Measurements from ENCODE around the gene SFMBT1. TPM values are rescaled to one million over a fixed set of nuclear protein-coding genes. Genes with fewer than 3 reads are reported as not detected.
A peak's percentile ranks its signal among the peaks of the same experiment; 100 is the strongest.

The SFMBT1 gene
- total RNA-seq, 1 experiment from 2014 or later: 11.8 TPM

DNA sequence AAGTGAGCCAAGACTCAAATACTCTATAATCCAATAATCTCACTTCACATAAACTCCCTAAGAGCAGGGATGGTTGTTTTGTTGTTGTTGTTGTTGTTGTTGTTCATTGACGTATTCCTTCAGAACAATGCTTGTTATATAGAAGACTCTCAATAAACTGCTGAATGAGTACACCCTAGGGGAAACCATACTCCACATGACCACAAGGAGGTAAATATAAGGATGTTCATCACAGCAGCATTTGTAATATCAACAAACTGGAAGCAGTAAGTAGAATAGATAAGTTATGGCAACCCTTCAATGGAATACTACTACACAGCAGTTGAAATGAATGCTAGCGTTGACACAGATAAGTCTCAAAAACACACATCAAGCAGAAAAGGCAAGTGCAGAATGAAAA is 86.1 kb downstream of the SFMBT1 start:
- Mint-ChIP-seq H3K4me1 (ENCODE audit: insufficient read depth, unreplicated experiment) (no peaks in the 10 kb centered on the region), H3K27ac (ENCODE audit: low read depth, unreplicated experiment) (no peak overlapping the region), H3K36me3 (ENCODE audit: insufficient read depth, unreplicated experiment) (no peaks in the 10 kb centered on the region), H3K9me3 (ENCODE audit: unreplicated experiment) (no peaks in the 10 kb centered on the region), H3K27me3 (ENCODE audit: insufficient read depth, unreplicated experiment) (no peaks in the 10 kb centered on the region), H3K4me3 (ENCODE audit: unreplicated experiment) (no peak overlapping the region)
- DNase-seq (ENCODE audit: unreplicated experiment): no peak
- ChIA-PET CTCF (interaction anchor here (0.6 kb wide), 1 partner anchor 12 kb away, joined by 4 read pairs; no protein-coding TSS in a partner anchor), POLR2A (no interaction called here)
- no TSS peak for BruUV-seq (replicated peaks)
- intact Hi-C loops (cut with micrococcal nuclease): no loop called here
- TF ChIP-seq, protein P1, sequence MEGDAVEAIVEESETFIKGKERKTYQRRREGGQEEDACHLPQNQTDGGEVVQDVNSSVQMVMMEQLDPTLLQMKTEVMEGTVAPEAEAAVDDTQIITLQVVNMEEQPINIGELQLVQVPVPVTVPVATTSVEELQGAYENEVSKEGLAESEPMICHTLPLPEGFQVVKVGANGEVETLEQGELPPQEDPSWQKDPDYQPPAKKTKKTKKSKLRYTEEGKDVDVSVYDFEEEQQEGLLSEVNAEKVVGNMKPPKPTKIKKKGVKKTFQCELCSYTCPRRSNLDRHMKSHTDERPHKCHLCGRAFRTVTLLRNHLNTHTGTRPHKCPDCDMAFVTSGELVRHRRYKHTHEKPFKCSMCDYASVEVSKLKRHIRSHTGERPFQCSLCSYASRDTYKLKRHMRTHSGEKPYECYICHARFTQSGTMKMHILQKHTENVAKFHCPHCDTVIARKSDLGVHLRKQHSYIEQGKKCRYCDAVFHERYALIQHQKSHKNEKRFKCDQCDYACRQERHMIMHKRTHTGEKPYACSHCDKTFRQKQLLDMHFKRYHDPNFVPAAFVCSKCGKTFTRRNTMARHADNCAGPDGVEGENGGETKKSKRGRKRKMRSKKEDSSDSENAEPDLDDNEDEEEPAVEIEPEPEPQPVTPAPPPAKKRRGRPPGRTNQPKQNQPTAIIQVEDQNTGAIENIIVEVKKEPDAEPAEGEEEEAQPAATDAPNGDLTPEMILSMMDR (IDR thresholded peaks at IDR 0.05; ENCODE audit: unreplicated experiment): no peak

DNA sequence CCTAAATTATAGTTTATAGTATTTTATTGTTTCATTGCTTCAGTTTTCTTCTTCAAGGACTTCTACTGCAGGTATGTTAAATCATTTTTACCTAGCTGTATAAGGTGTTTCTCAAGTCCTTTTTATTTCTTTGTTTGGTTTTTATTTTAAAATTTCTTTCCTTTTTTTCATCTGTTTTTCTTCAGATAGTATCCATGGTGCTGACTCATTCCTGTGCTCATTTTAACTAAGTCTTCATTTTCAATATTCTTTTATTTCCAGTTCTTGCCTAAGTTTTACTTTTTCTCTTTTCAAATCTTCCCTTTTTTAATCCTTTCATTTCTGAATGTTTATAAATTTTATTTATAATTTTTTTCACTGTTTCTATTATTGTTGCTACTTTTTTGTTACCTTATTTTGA is 106.3 kb downstream of the SFMBT1 start:
- CTCF ChIA-PET: interaction anchor here (1.3 kb wide), 1 partner anchor 134 kb away, joined by 4 read pairs; no protein-coding TSS in a partner anchor
- Mint-ChIP-seq H3K4me1 (ENCODE audit: insufficient read depth, unreplicated experiment) (no peaks in the 10 kb centered on the region), H3K27me3 (ENCODE audit: insufficient read depth, unreplicated experiment) (no peaks in the 10 kb centered on the region), H3K27ac (ENCODE audit: low read depth, unreplicated experiment) (no peak overlapping the region), H3K4me3 (ENCODE audit: unreplicated experiment) (no peak overlapping the region), H3K36me3 (ENCODE audit: insufficient read depth, unreplicated experiment) (peaks cover 13% of the 10 kb centered on the region), H3K9me3 (ENCODE audit: unreplicated experiment) (no peaks in the 10 kb centered on the region)
- intact Hi-C loops (cut with micrococcal nuclease): no loop called here
- DNase-seq (ENCODE audit: unreplicated experiment): no peak
- POLR2A ChIA-PET: no interaction called here
- TF ChIP-seq, protein P1 (IDR thresholded peaks at IDR 0.05; ENCODE audit: unreplicated experiment): no peak
- no TSS peak for BruUV-seq (replicated peaks)

DNA sequence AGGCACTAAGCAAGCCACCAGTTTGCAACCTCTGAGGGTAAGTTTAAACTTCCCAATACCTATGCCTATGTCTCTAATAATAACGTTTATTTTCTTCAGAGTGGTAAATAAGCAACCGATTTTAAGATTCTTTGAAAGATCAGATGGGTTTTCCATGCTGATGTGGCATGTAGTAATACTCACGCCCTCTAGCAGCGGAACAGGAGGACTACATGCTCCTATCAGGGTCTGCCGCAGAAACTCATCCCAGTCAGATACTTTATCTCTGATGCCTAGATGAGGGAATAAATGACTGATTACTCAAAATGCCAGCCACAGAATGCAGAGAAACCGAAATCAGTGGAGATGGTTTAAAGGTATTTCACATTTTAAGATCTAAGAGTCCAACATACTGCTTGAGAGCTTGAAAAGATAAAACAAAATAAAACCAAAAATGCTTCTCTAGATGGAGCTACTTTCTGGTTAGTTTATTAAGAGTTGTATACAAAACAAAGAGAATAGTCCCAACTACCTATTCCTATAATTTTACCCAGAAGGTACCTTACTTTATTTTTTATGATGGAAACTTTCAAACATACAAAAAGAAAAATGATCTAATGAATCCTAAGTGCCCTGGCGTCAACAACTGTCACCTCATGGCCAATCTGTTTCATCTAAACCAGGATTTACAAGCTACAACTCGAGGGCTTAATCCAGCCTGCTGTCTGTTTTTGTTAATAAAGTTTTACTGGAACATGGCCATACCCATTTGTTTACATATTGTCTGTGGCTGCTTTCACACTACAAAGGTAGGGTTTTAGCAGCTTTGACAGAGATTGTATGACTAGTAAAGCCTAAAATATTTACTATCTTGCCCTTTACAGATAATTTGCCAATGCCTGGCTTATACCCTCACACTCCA is 111.0 kb downstream of the SFMBT1 start:
- Mint-ChIP-seq H3K27me3 (ENCODE audit: insufficient read depth, unreplicated experiment) (no peaks in the 10 kb centered on the region), H3K36me3 (ENCODE audit: insufficient read depth, unreplicated experiment) (peaks cover 5% of the 10 kb centered on the region), H3K4me1 (ENCODE audit: insufficient read depth, unreplicated experiment) (no peaks in the 10 kb centered on the region), H3K4me3 (ENCODE audit: unreplicated experiment) (no peak overlapping the region), H3K9me3 (ENCODE audit: unreplicated experiment) (no peaks in the 10 kb centered on the region), H3K27ac (ENCODE audit: low read depth, unreplicated experiment) (no peak overlapping the region)
- TF ChIP-seq, protein P1 (IDR thresholded peaks at IDR 0.05; ENCODE audit: unreplicated experiment): peak; percentile 53
- peak; percentile 68 for DNase-seq (ENCODE audit: unreplicated experiment)
- intact Hi-C loops (cut with micrococcal nuclease): loop anchor here (1.0 kb wide), 3 partner anchors 109 to 193 kb away; no protein-coding TSS in a partner anchor
- ChIA-PET POLR2A (interaction anchor here (1.2 kb wide), 2 partner anchors 38 to 238 kb away, joined by 3 to 4 read pairs; partner anchors contain the start of gene STIMATE), CTCF (interaction anchor here (0.5 to 2.8 kb wide), 31 partner anchors 11 to 1358 kb away, joined by 3 to 14 read pairs (median 4); no protein-coding TSS in a partner anchor)
- no TSS peak for BruUV-seq (replicated peaks)

DNA sequence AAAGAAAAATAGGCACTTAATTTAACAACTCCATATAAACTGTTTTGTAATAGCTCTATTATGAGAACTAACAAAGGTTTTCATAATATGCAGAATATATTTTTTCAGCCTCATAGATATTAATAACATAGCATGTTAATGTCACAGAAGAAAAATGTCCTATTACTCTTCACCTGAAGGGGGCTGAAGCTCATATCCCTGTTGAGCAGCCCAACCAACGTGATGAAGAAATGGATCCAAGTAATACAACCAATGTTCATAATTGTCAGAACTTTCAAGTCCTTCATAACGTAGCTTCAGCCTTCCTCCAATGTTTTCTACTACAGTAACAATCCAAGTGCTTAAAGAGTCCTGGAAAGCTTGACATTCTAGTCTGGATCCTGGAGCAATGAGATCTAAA is 114.0 kb downstream of the SFMBT1 start:
- TF ChIP-seq, protein P1 (IDR thresholded peaks at IDR 0.05; ENCODE audit: unreplicated experiment): no peak
- H3K27ac Mint-ChIP-seq (ENCODE audit: low read depth, unreplicated experiment): no peak overlapping the region
- no peak for DNase-seq (ENCODE audit: unreplicated experiment)
- H3K4me3 Mint-ChIP-seq (ENCODE audit: unreplicated experiment): no peak overlapping the region
- peaks cover 4% of the 10 kb centered on the region for H3K36me3 Mint-ChIP-seq (ENCODE audit: insufficient read depth, unreplicated experiment)
- H3K4me1 Mint-ChIP-seq (ENCODE audit: insufficient read depth, unreplicated experiment): no peaks in the 10 kb centered on the region
- no peaks in the 10 kb centered on the region for H3K9me3 Mint-ChIP-seq (ENCODE audit: unreplicated experiment)
- CTCF ChIA-PET: interaction anchor here (0.7 to 2.2 kb wide), 3 partner anchors 25 to 189 kb away, joined by 4 to 9 read pairs (median 5); no protein-coding TSS in a partner anchor
- intact Hi-C loops (cut with micrococcal nuclease): no loop called here
- no TSS peak for BruUV-seq (replicated peaks)
- no peaks in the 10 kb centered on the region for H3K27me3 Mint-ChIP-seq (ENCODE audit: insufficient read depth, unreplicated experiment)
- POLR2A ChIA-PET: interaction anchor here (0.8 to 1.4 kb wide), 2 partner anchors 105 to 161 kb away, joined by 3 read pairs; partner anchors contain the start of gene NEK4

Data from MCF 10A (cell line).